ENCODE measurements around the gene KBTBD8.

DNA sequence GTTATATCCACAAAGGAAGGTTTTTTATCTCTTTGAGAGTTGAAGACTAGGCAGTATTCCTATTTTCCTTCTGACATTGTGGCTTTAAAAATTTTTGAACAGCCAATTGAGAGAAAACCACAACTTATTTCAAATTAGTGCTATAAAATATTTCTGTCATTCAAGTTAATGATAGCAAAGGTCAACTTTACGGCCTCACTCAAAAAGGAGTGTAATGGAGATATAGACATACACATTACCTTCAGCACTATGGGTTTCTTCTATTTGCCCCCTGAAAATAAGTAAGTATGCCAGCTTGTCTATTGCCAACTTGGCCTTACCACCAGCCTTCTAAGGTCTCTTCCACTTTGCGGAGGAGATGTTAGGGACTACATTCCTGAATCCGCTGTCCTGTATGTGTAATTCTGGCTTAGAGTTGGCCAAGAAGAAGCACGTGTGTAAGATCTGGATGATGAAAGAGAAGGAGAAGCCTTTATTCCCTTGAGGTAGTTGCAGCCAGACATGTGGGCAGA is 44.1 kb upstream of the KBTBD8 start:
- TF ChIP-seq, protein P1, sequence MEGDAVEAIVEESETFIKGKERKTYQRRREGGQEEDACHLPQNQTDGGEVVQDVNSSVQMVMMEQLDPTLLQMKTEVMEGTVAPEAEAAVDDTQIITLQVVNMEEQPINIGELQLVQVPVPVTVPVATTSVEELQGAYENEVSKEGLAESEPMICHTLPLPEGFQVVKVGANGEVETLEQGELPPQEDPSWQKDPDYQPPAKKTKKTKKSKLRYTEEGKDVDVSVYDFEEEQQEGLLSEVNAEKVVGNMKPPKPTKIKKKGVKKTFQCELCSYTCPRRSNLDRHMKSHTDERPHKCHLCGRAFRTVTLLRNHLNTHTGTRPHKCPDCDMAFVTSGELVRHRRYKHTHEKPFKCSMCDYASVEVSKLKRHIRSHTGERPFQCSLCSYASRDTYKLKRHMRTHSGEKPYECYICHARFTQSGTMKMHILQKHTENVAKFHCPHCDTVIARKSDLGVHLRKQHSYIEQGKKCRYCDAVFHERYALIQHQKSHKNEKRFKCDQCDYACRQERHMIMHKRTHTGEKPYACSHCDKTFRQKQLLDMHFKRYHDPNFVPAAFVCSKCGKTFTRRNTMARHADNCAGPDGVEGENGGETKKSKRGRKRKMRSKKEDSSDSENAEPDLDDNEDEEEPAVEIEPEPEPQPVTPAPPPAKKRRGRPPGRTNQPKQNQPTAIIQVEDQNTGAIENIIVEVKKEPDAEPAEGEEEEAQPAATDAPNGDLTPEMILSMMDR (IDR thresholded peaks at IDR 0.05; ENCODE audit: control extremely low read depth in 1 of 3, insufficient read depth in 1 of 3, low read depth in 1 of 3, low read length in 3 of 3) = no peak
- TF ChIP-seq POLR2A (IDR thresholded peaks at IDR 0.05; ENCODE audit: control extremely low read depth in 1 of 2, low read depth in 2 of 2, low read length in 2 of 2) = no peak
- no peak for TF ChIP-seq POLR2AphosphoS5 (IDR thresholded peaks at IDR 0.05; ENCODE audit: low read depth, low read length)
- no peak for TF ChIP-seq SIN3A (conservative IDR thresholded peaks at IDR 0.05 in 1 of 2, IDR thresholded peaks at IDR 0.05 in 1 of 2; ENCODE audit: low read depth in 1 of 2, low read length in 2 of 2)
- TF ChIP-seq RAD21 (IDR thresholded peaks at IDR 0.05 in 1 of 2, conservative IDR thresholded peaks at IDR 0.05 in 1 of 2; ENCODE audit: low read depth in 2 of 2, low read length in 2 of 2) = no peak
- no peak for TF ChIP-seq SIRT6 (IDR thresholded peaks at IDR 0.05; ENCODE audit: low read length)
- no peak for TF ChIP-seq BRCA1 (IDR thresholded peaks at IDR 0.05; ENCODE audit: low read depth, low read length)
- TF ChIP-seq, protein P2, sequence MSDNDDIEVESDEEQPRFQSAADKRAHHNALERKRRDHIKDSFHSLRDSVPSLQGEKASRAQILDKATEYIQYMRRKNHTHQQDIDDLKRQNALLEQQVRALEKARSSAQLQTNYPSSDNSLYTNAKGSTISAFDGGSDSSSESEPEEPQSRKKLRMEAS (IDR thresholded peaks at IDR 0.05) = no peak
- no peak for TF ChIP-seq CEBPB (IDR thresholded peaks at IDR 0.05; ENCODE audit: low read depth, low read length)
- TF ChIP-seq TAF1 (IDR thresholded peaks at IDR 0.05; ENCODE audit: low read depth, low read length) = no peak
- TF ChIP-seq SP4 (IDR thresholded peaks at IDR 0.05; ENCODE audit: low read length) = no peak
- TF ChIP-seq CHD2 (IDR thresholded peaks at IDR 0.05; ENCODE audit: low read length) = no peak
- TF ChIP-seq SIX5 (IDR thresholded peaks at IDR 0.05; ENCODE audit: low read depth, low read length) = no peak
